Osteoblast (primary cell): Measurements from ENCODE around the gene MAP2K6. TPM values are rescaled to one million over a fixed set of nuclear protein-coding genes. Genes with fewer than 3 reads are reported as not detected.

ENCODE experiments used
- DNase-seq: peaks from one replicate; pipeline ENCODE4 v3.0.0; 2011; ENCODE audit warnings: low spot score, mixed read lengths; ENCODE audit not compliant: insufficient read length; ENCODE audit errors: missing footprints
- H2AFZ ChIP-seq: 2 replicates; pipeline ENCODE4 v1.6.0; 2011; ENCODE audit warnings: mild to moderate bottlenecking, low read length
- H3K27ac ChIP-seq: 2 replicates; pipeline ENCODE4 v1.5.1; 2011; ENCODE audit warnings: mild to moderate bottlenecking, low read depth, low read length, moderate library complexity
- H3K27me3 ChIP-seq: 2 replicates; pipeline ENCODE4 v1.6.0; 2012; ENCODE audit warnings: mild to moderate bottlenecking, control low read depth, inconsistent platforms, low read length, moderate library complexity; ENCODE audit not compliant: insufficient read depth
- H3K36me3 ChIP-seq: 2 replicates; pipeline ENCODE4 v1.5.1; 2011; ENCODE audit warnings: mild to moderate bottlenecking, low read length, control low read depth, moderate library complexity; ENCODE audit not compliant: insufficient read depth
- H3K4me1 ChIP-seq: 2 replicates; pipeline ENCODE4 v1.5.1; 2011; ENCODE audit warnings: mild to moderate bottlenecking, low read length, control low read depth, moderate library complexity; ENCODE audit not compliant: insufficient read depth
- H3K4me2 ChIP-seq: 2 replicates; pipeline ENCODE4 v1.6.0; 2011; ENCODE audit warnings: mild to moderate bottlenecking, low read length; ENCODE audit not compliant: insufficient read depth
- H3K4me3 ChIP-seq: fragments of 200-600 bp; sonication (generic); 3 replicates; pipeline ENCODE4 v1.5.1; 2012; ENCODE audit warnings: mild to moderate bottlenecking, low read length, inconsistent platforms; ENCODE audit not compliant: insufficient read depth
- H3K79me2 ChIP-seq: 2 replicates; pipeline ENCODE4 v1.6.0; 2012; ENCODE audit warnings: mild to moderate bottlenecking, low read length, control low read depth, inconsistent platforms; ENCODE audit not compliant: insufficient read depth
- H3K9me3 ChIP-seq: 2 replicates; pipeline ENCODE4 v1.5.1; 2011; ENCODE audit warnings: low read depth, low read length, control low read depth
- H4K20me1 ChIP-seq: 2 replicates; pipeline ENCODE4 v1.6.0; 2012; ENCODE audit warnings: mild to moderate bottlenecking, low read length, control low read depth; ENCODE audit not compliant: insufficient read depth
- CTCF ChIP-seq: IDR thresholded peaks from 2 replicates; pipeline ENCODE4 v1.5.1; 2011; ENCODE audit warnings: mild to moderate bottlenecking, low read depth, low read length, moderate library complexity; ENCODE audit errors: extremely low read depth
- total RNA-seq: library from RNA; depleted of rRNA; stranded (reverse); fragments of >200 nt; gene quantifications from 2 replicates; pipeline ENCODE4 v1.2.3, GENCODE V29; 2012

MAP2K6 gene
- total RNA-seq, 1 donor: 2.5 TPM

GRCh38 chr17:69512946-69513345, 98.4 kb downstream of the MAP2K6 start:
- Histone ChIP-seq H3K36me3 (no peaks in the 10 kb centered on the region), H3K4me3 (no peak overlapping the region), H3K79me2 (no peaks in the 10 kb centered on the region), H4K20me1 (no peaks in the 10 kb centered on the region), H2AFZ (peak overlapping the region; percentile 76), H3K9me3 (no peaks in the 10 kb centered on the region), H3K4me1 (no peaks in the 10 kb centered on the region), H3K27ac (no peak overlapping the region), H3K4me2 (peak overlapping the region; percentile 48), H3K27me3 (no peaks in the 10 kb centered on the region)
- TF ChIP-seq CTCF: no peak
- DNase-seq: no peak

- no peak overlapping the region for H2AFZ ChIP-seq
- TF ChIP-seq CTCF: no peak
- no peaks in the 10 kb centered on the region for H4K20me1 ChIP-seq
- no peaks in the 10 kb centered on the region for H3K36me3 ChIP-seq
- H3K27me3 ChIP-seq: no peaks in the 10 kb centered on the region
- H3K4me3 ChIP-seq: no peak overlapping the region
- H3K4me2 ChIP-seq: no peak overlapping the region
- DNase-seq: no peak
- no peaks in the 10 kb centered on the region for H3K79me2 ChIP-seq
- no peaks in the 10 kb centered on the region for H3K4me1 ChIP-seq
- H3K9me3 ChIP-seq: no peaks in the 10 kb centered on the region
- no peak overlapping the region for H3K27ac ChIP-seq
These were observed 101.7 kb downstream of the MAP2K6 start for GRCh38 chr17:69516225-69516624.

GRCh38 chr17:69516911-69517310, 102.4 kb downstream of the MAP2K6 start:
- Histone ChIP-seq H3K36me3 (no peaks in the 10 kb centered on the region), H3K27me3 (no peaks in the 10 kb centered on the region), H3K79me2 (no peaks in the 10 kb centered on the region), H2AFZ (no peak overlapping the region), H3K4me3 (no peak overlapping the region), H3K4me2 (no peak overlapping the region), H4K20me1 (no peaks in the 10 kb centered on the region), H3K27ac (no peak overlapping the region), H3K4me1 (no peaks in the 10 kb centered on the region), H3K9me3 (no peaks in the 10 kb centered on the region)
- TF ChIP-seq CTCF: no peak
- no peak for DNase-seq

- Histone ChIP-seq H3K27me3 (no peaks in the 10 kb centered on the region), H4K20me1 (no peaks in the 10 kb centered on the region), H3K79me2 (no peaks in the 10 kb centered on the region), H3K27ac (no peak overlapping the region), H3K36me3 (no peaks in the 10 kb centered on the region), H3K4me3 (no peak overlapping the region), H3K9me3 (no peaks in the 10 kb centered on the region), H3K4me1 (no peaks in the 10 kb centered on the region), H3K4me2 (no peak overlapping the region), H2AFZ (no peak overlapping the region)
- TF ChIP-seq CTCF: no peak
- no peak for DNase-seq
These were observed 104.5 kb downstream of the MAP2K6 start for GRCh38 chr17:69518951-69519350.
